Panc1 (cell line): ENCODE results near the gene PSG7. TPM values are rescaled to one million over a fixed set of nuclear protein-coding genes. Genes with fewer than 3 reads are reported as not detected.
"Not testable (repeated sequence)": the region's sequence is repeated elsewhere in the genome, so short reads cannot be mapped to it uniquely, and the experiment has no call there.

Experiments
- ATAC-seq: fragments of 200-7000 bp; cut with Tn5 transposase; 2 replicates; pipeline ENCODE4 v1.9.1; 2020; ENCODE audit warnings: mild to moderate bottlenecking, moderate library complexity
- BruUV-seq: library from RNA; stranded (reverse); fragments of 400-500 nt; replicated peaks from 2 replicates; lab custom pipeline; 2021; lab: Mats Ljungman, UMichigan
- CTCF ChIA-PET: fragments of 300-600 bp; sonication (Branson Sonifier 250); formaldehyde crosslinking; loops from one replicate; lab custom pipeline; 2022; ENCODE audit warnings: antibody characterized with exemption; lab: Charles Lee
- POLR2A ChIA-PET: fragments of 300-600 bp; sonication (Branson Sonifier 250); formaldehyde crosslinking; loops from one replicate; lab custom pipeline; 2022; ENCODE audit warnings: antibody characterized with exemption; lab: Charles Lee
- DNase-seq: peaks from one replicate; pipeline ENCODE4 v3.0.0-alpha.2; 2010; ENCODE audit warnings: low read depth, low spot score
- H3K27ac ChIP-seq: 2 replicates; pipeline ENCODE4 v1.5.1; 2011; ENCODE audit warnings: mild to moderate bottlenecking, low read length, inconsistent platforms
- H3K27me3 ChIP-seq: fragments of 200-500 bp; sonication (Bioruptor generic); 2 replicates; pipeline ENCODE4 v1.6.0; 2014; ENCODE audit warnings: low read length, inconsistent platforms; ENCODE audit not compliant: control insufficient read depth, insufficient read depth
- H3K36me3 ChIP-seq: fragments of 200-500 bp; sonication (Bioruptor generic); 2 replicates; pipeline ENCODE4 v1.5.1; 2014; ENCODE audit warnings: inconsistent platforms, mild to moderate bottlenecking, low read length, moderate library complexity; ENCODE audit not compliant: control insufficient read depth, insufficient read depth
- H3K4me1 ChIP-seq: 2 replicates; pipeline ENCODE4 v1.5.1; 2011; ENCODE audit warnings: inconsistent platforms, mild to moderate bottlenecking, low read length, moderate library complexity; ENCODE audit not compliant: control insufficient read depth, insufficient read depth
- H3K4me3 ChIP-seq, 2 experiments: 2 replicates each; pipeline ENCODE4 v1.5.1; 2011 to 2012; ENCODE audit warnings: low read depth in 2 of 2, low read length in 2 of 2, mild to moderate bottlenecking in 2 of 2, inconsistent platforms in 1 of 2, moderate library complexity in 1 of 2
- H3K9me3 ChIP-seq: fragments of 200-500 bp; sonication (Bioruptor generic); 2 replicates; pipeline ENCODE4 v1.5.1; 2014; ENCODE audit warnings: low read depth, mild to moderate bottlenecking, inconsistent platforms, low read length, moderate library complexity; ENCODE audit not compliant: control insufficient read depth, insufficient read depth
- in situ Hi-C: cut with HindIII; loops from 2 replicates; pipeline ENCODE4 v1.10.0; 2016; ENCODE audit warnings: low sequenced_read_pairs, low pct_unique_long_range_greater_than_20kb
- intact Hi-C: fragments of 100-400 bp; cut with micrococcal nuclease; formaldehyde crosslinking; loops from one replicate; pipeline ENCODE4 v1.10.0; 2022; ENCODE audit not compliant: unreplicated experiment
- total RNA-seq: library from RNA; stranded (reverse); gene quantifications from one replicate; pipeline ENCODE4 v1.2.1, GENCODE V29; 2021; ENCODE audit not compliant: unreplicated experiment

The PSG7 gene
- total RNA-seq, 1 experiment from 2014 or later: not detected

GRCh38 chr19:42911731-42912130 is 25.3 kb downstream of the PSG7 start:
- BruUV-seq, H3K36me3 ChIP-seq, CTCF ChIA-PET, DNase-seq, H3K9me3 ChIP-seq, ATAC-seq, intact Hi-C loops, H3K27ac ChIP-seq, in situ Hi-C loops, H3K27me3 ChIP-seq, H3K4me3 ChIP-seq, POLR2A ChIA-PET, H3K4me1 ChIP-seq: not testable (repeated sequence)

GRCh38 chr19:42906162-42906561 is 30.8 kb downstream of the PSG7 start:
- H3K36me3 ChIP-seq, H3K27ac ChIP-seq, intact Hi-C loops, H3K4me1 ChIP-seq, POLR2A ChIA-PET, H3K9me3 ChIP-seq, H3K4me3 ChIP-seq, H3K27me3 ChIP-seq, ATAC-seq, in situ Hi-C loops, BruUV-seq, DNase-seq, CTCF ChIA-PET: not testable (repeated sequence)

DNA sequence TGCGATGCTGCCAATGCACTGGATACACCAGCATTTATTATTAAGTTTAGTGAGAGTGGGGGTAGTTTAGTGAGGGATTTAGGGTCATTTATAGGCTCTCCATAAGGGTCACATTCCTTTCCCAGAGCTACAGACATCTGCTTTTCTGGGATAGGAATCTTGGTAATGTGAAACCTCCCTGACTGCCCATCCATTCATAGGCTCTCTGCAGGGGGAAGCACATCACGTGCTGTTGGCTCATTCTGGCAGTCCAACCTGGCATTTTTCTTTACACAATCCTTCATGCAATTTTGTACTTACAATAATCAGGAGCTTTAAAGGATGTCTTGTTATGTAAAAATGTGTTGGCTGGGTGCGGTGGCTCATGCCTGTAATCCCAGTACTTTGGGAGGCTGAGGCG is 36.4 kb downstream of the PSG7 start:
- H3K9me3 ChIP-seq, ATAC-seq, intact Hi-C loops, H3K27me3 ChIP-seq, H3K4me1 ChIP-seq, H3K4me3 ChIP-seq, DNase-seq, in situ Hi-C loops, POLR2A ChIA-PET, H3K27ac ChIP-seq, BruUV-seq, CTCF ChIA-PET, H3K36me3 ChIP-seq: not testable (repeated sequence)

- H3K4me1 ChIP-seq, H3K27ac ChIP-seq, intact Hi-C loops: not testable (repeated sequence)
Measured at GRCh38 chr19:42899674-42900073, 37.3 kb downstream of the PSG7 start.

GRCh38 chr19:42899110-42899509 is 37.9 kb downstream of the PSG7 start:
- H3K27me3 ChIP-seq, ATAC-seq, H3K4me1 ChIP-seq, DNase-seq, H3K27ac ChIP-seq, BruUV-seq, in situ Hi-C loops, POLR2A ChIA-PET, H3K4me3 ChIP-seq, H3K9me3 ChIP-seq, H3K36me3 ChIP-seq, intact Hi-C loops: not testable (repeated sequence)
- CTCF ChIA-PET: interaction anchor here (0.7 kb wide), 1 partner anchor 411 kb away, joined by 3 read pairs; no protein-coding TSS in a partner anchor

More at GRCh38 chr19:42899674-42900073, 37.3 kb downstream of the PSG7 start:
- H3K4me3 ChIP-seq, CTCF ChIA-PET, ATAC-seq, H3K36me3 ChIP-seq, BruUV-seq, POLR2A ChIA-PET, H3K27me3 ChIP-seq, H3K9me3 ChIP-seq, DNase-seq, in situ Hi-C loops: not testable (repeated sequence)

GRCh38 chr19:42898656-42899055 is 38.4 kb downstream of the PSG7 start:
- H3K4me1 ChIP-seq, BruUV-seq, intact Hi-C loops, H3K4me3 ChIP-seq, H3K36me3 ChIP-seq, in situ Hi-C loops, ATAC-seq, H3K27ac ChIP-seq, H3K9me3 ChIP-seq, DNase-seq, POLR2A ChIA-PET, H3K27me3 ChIP-seq: not testable (repeated sequence)
- CTCF ChIA-PET: interaction anchor here (0.7 kb wide), 1 partner anchor 412 kb away, joined by 3 read pairs; no protein-coding TSS in a partner anchor

GRCh38 chr19:42897729-42898128 is 39.3 kb downstream of the PSG7 start:
- intact Hi-C loops, H3K27ac ChIP-seq, CTCF ChIA-PET, H3K36me3 ChIP-seq, BruUV-seq, H3K4me3 ChIP-seq, H3K27me3 ChIP-seq, DNase-seq, H3K4me1 ChIP-seq, H3K9me3 ChIP-seq, POLR2A ChIA-PET, ATAC-seq, in situ Hi-C loops: not testable (repeated sequence)
